Thyroid gland (tissue), 4 donors: ENCODE data around the gene TM4SF5. TPM values are rescaled to one million over a fixed set of nuclear protein-coding genes. Genes with fewer than 3 reads are reported as not detected.

Experiments
- DNase-seq, 2 donors: peaks; one replicate each; pipeline ENCODE4 v3.0.0-alpha.2; 2019
- H3K27ac ChIP-seq, 3 donors: fragments of 200-600 bp; sonication (generic); 1 replicate in 2 of 3; 2 replicates in 1 of 3; pipeline ENCODE4 v1.5.1; 2016 to 2019; ENCODE audit warnings: mild to moderate bottlenecking in 1 of 3, moderate library complexity in 1 of 3
- H3K27me3 ChIP-seq: fragments of 200-600 bp; sonication (generic); one replicate; pipeline ENCODE4 v1.5.1; 2019
- H3K36me3 ChIP-seq, 2 donors: fragments of 200-600 bp; sonication (generic); one replicate each; pipeline ENCODE4 v1.5.1; 2016 to 2019
- H3K4me1 ChIP-seq, 2 donors: fragments of 200-600 bp; sonication (generic); one replicate each; pipeline ENCODE4 v1.5.1; 2017 to 2019
- H3K4me3 ChIP-seq, 3 donors: fragments of 200-600 bp; sonication (generic); replicated peaks in 1 of 3; 1 replicate in 2 of 3; 2 replicates in 1 of 3; pipeline ENCODE4 v1.5.1; 2016; ENCODE audit warnings: mild to moderate bottlenecking in 1 of 3
- H3K9me3 ChIP-seq: fragments of 200-600 bp; sonication (generic); one replicate; pipeline ENCODE4 v1.5.1; 2017
- CTCF ChIP-seq, 6 experiments: fragments of 200-600 bp in 3 of 6; fragments of 450-650 bp in 3 of 6; sonication (generic) in 3 of 6; IDR thresholded peaks; one replicate each; pipeline ENCODE4 v1.5.1; 2016 to 2019; ENCODE audit warnings: antibody characterized with exemption in 6 of 6, mild to moderate bottlenecking in 2 of 6, inconsistent platforms in 1 of 6, moderate library complexity in 1 of 6
- POLR2A ChIP-seq, 2 donors: fragments of 450-650 bp; IDR thresholded peaks; one replicate each; pipeline ENCODE4 v1.6.1; 2017; ENCODE audit warnings: antibody characterized with exemption in 2 of 2, mild to moderate bottlenecking in 2 of 2, moderate library complexity in 1 of 2
- WGBS, 2 donors: methylation state at CpG; one replicate each; pipeline ENCODE4 v1.1.5; 2017; 5-methylcytosine and 5-hydroxymethylcytosine counted together
- intact Hi-C: fragments of 100-400 bp; cut with DNase I; formaldehyde crosslinking; loops from one replicate; pipeline ENCODE4 v1.15.1; 2023
- total RNA-seq, 4 donors: library from RNA; depleted of rRNA; stranded (reverse); fragments of >200 nt; gene quantifications; one replicate each; pipeline ENCODE4 v1.2.3, GENCODE V29; 2016

Gene TM4SF5
- total RNA-seq, 4 donors from 2014 or later: not detected

GRCh38 chr17:4810696-4811290 is 39.1 kb downstream of the TM4SF5 start:
- TF ChIP-seq POLR2A (IDR thresholded peaks at IDR 0.05) (no peak), CTCF (IDR thresholded peaks at IDR 0.05) (no peak)
- Histone ChIP-seq H3K4me3 (no peak overlapping the region), H3K9me3 (no peaks in the 10 kb centered on the region), H3K27me3 (no peaks in the 10 kb centered on the region), H3K27ac (no peak overlapping the region), H3K4me1 (peaks cover 16 to 17% of the 10 kb centered on the region in 2 donors), H3K36me3 (no peaks in the 10 kb centered on the region)
- DNase-seq: no peak
- intact Hi-C loops: no loop called here
- 64 to 71% methylated on average over 13 of the region's 13 CpGs for WGBS, 2 donors

GRCh38 chr17:4811471-4811870 is 39.8 kb downstream of the TM4SF5 start:
- intact Hi-C loops: no loop called here
- Histone ChIP-seq H3K4me1 (peaks cover 10 to 13% of the 10 kb centered on the region in 2 donors), H3K4me3 (no peak overlapping the region), H3K9me3 (no peaks in the 10 kb centered on the region), H3K27me3 (no peaks in the 10 kb centered on the region), H3K36me3 (peaks cover 0 to under 1% of the 10 kb centered on the region in 2 donors), H3K27ac (no peak overlapping the region)
- TF ChIP-seq POLR2A (IDR thresholded peaks at IDR 0.05) (no peak), CTCF (IDR thresholded peaks at IDR 0.05) (no peak)
- WGBS, 2 donors: 97 to 98% methylated on average over 12 of the region's 12 CpGs
- DNase-seq: no peak

- peaks cover 0 to 7% of the 10 kb centered on the region in 2 donors for H3K36me3 ChIP-seq
- DNase-seq: no peak
- H3K4me1 ChIP-seq: peaks cover 5 to 9% of the 10 kb centered on the region in 2 donors
- no peaks in the 10 kb centered on the region for H3K27me3 ChIP-seq
- H3K9me3 ChIP-seq: no peaks in the 10 kb centered on the region
- TF ChIP-seq POLR2A (IDR thresholded peaks at IDR 0.05) (no peak), CTCF (IDR thresholded peaks at IDR 0.05) (no peak)
- 87 to 90% methylated on average over 7 of the region's 7 CpGs for WGBS, 2 donors
- H3K4me3 ChIP-seq: no peak overlapping the region
- intact Hi-C loops: no loop called here
- H3K27ac ChIP-seq: no peak overlapping the region
Measured at GRCh38 chr17:4812690-4813089, 41.0 kb downstream of the TM4SF5 start.

GRCh38 chr17:4815043-4815675 is 43.5 kb downstream of the TM4SF5 start:
- 85 to 89% methylated on average over 7 of the region's 7 CpGs for WGBS, 2 donors
- Histone ChIP-seq H3K27me3 (no peaks in the 10 kb centered on the region), H3K36me3 (peaks cover 0 to 7% of the 10 kb centered on the region in 2 donors), H3K27ac (no peak overlapping the region), H3K9me3 (no peaks in the 10 kb centered on the region), H3K4me3 (no peak overlapping the region), H3K4me1 (no peaks in the 10 kb centered on the region)
- intact Hi-C loops: no loop called here
- DNase-seq: no peak
- TF ChIP-seq CTCF (IDR thresholded peaks at IDR 0.05) (no peak), POLR2A (IDR thresholded peaks at IDR 0.05) (no peak)

GRCh38 chr17:4816826-4817225 is 45.1 kb downstream of the TM4SF5 start:
- Histone ChIP-seq H3K27me3 (no peaks in the 10 kb centered on the region), H3K36me3 (peaks cover 0 to 7% of the 10 kb centered on the region in 2 donors), H3K9me3 (no peaks in the 10 kb centered on the region), H3K27ac (no peak overlapping the region), H3K4me3 (no peak overlapping the region), H3K4me1 (no peaks in the 10 kb centered on the region)
- intact Hi-C loops: no loop called here
- TF ChIP-seq CTCF (IDR thresholded peaks at IDR 0.05): no peak
- TF ChIP-seq POLR2A (IDR thresholded peaks at IDR 0.05): no peak
- DNase-seq: no peak
- 89 to 96% methylated on average over 4 to 12 of the region's 13 CpGs for WGBS, 2 donors
